K562 (cell line): ENCODE data around the gene DNAH10. TPM values are rescaled to one million over a fixed set of nuclear protein-coding genes. Genes with fewer than 3 reads are reported as not detected.
A peak's percentile ranks its signal among the peaks of the same experiment; 100 is the strongest.

Experiments
- MGA ChIP-seq: fragments of 450-650 bp; IDR thresholded peaks from 2 replicates; pipeline ENCODE4 v1.6.1; 2016; ENCODE audit warnings: mild to moderate bottlenecking, moderate library complexity
- PHF21A ChIP-seq: fragments of 450-650 bp; IDR thresholded peaks from 2 replicates; pipeline ENCODE4 v1.6.1; 2017; ENCODE audit warnings: low read depth, borderline replicate concordance
- RBM34 ChIP-seq: fragments of 200-400 bp; formaldehyde crosslinking; IDR thresholded peaks from 2 replicates; pipeline ENCODE4 v1.6.1; 2018; ENCODE audit warnings: low read length, borderline replicate concordance; ENCODE audit not compliant: insufficient read depth
- RCOR1 ChIP-seq, 2 experiments: IDR thresholded peaks; 2 replicates each; pipeline ENCODE4 v1.6.1; 2012; ENCODE audit warnings: low read depth in 2 of 2, low read length in 2 of 2, borderline replicate concordance in 1 of 2, improper control_type of control experiment in 1 of 2
- SAFB ChIP-seq: fragments of 200-400 bp; formaldehyde crosslinking; IDR thresholded peaks from 2 replicates; pipeline ENCODE4 v1.6.1; 2017; ENCODE audit warnings: low read depth, low read length, borderline replicate concordance
- SMC3 ChIP-seq: conservative IDR thresholded peaks from 2 replicates; pipeline ENCODE4 v1.6.1; 2011; ENCODE audit warnings: low read depth, low read length, improper control_type of control experiment; ENCODE audit not compliant: insufficient read depth
- STAG1 ChIP-seq: sonication (generic); formaldehyde crosslinking; IDR thresholded peaks from 2 replicates; pipeline ENCODE4 v1.5.0; 2020; ENCODE audit warnings: missing genetic modification reagents, borderline replicate concordance
- TCF15 ChIP-seq: fragments of 250-450 bp; sonication (Bioruptor Pico); IDR thresholded peaks from 2 replicates; pipeline ENCODE4 v1.8.0; 2022; ENCODE audit warnings: moderate library complexity, mild to moderate bottlenecking, inconsistent platforms
- ZHX1 ChIP-seq: fragments of 150-350 bp; conservative IDR thresholded peaks from 2 replicates; pipeline ENCODE4 v1.6.1; 2014; ENCODE audit warnings: low read length
- ZNF707 ChIP-seq: fragments of 250-450 bp; sonication (Bioruptor Pico); conservative IDR thresholded peaks from 2 replicates; pipeline ENCODE4 v1.8.0; 2022; ENCODE audit warnings: inconsistent platforms, mild to moderate bottlenecking, moderate library complexity
- polyA plus RNA-seq, 8 experiments: library from polyadenylated mRNA; depleted of rRNA in 4 of 8; stranded (reverse) in 5 of 8; unstranded in 3 of 8; fragments of >200 nt; fragmentation: Nextera tagmentation in 2 of 8; fragmentation: Illumina TruSeq in 1 of 8; extraction: Ambion mirVana in 2 of 8; extraction: Trizol in 1 of 8; gene quantifications; 2 replicates each; pipeline versions ENCODE4 v1.2.1 to v1.2.3, GENCODE V29; 2011 to 2014; ENCODE audit warnings: inconsistent platforms in 1 of 8, missing spikeins in 1 of 8
- total RNA-seq, 7 experiments: library from RNA; depleted of rRNA in 6 of 7; stranded (reverse); fragments of >200 nt in 6 of 7; fragmentation: Illumina TruSeq in 2 of 7; extraction: Trizol in 2 of 7; gene quantifications; 2 replicates each; pipeline versions ENCODE4 v1.2.1 to v1.2.3, GENCODE V29; 2011 to 2021; ENCODE audit warnings: low replicate concordance in 1 of 7
- TF ChIP-seq, protein P1 (sequence below), 3 experiments: IDR thresholded peaks in 2 of 3; conservative IDR thresholded peaks in 1 of 3; 2 replicates each; pipeline ENCODE4 v1.5.1; 2011 to 2012; ENCODE audit warnings: low read length in 3 of 3, mild to moderate bottlenecking in 3 of 3, control low read depth in 2 of 3, improper control_type of control experiment in 1 of 3, inconsistent platforms in 1 of 3, low read depth in 1 of 3, mixed read lengths in 1 of 3, moderate library complexity in 1 of 3; ENCODE audit not compliant: insufficient read depth in 2 of 3

The DNAH10 gene
- total and polyA plus RNA-seq, 9 of the 15 experiments (the other 6 are each of a cell fraction or from before 2014, with no cell fraction given): 0.01 to 0.06 (median 0.04) TPM; not detected in 1

GRCh38 chr12:123808167-123808566 is 46.1 kb downstream of the DNAH10 start (continued):
- no peak for TF ChIP-seq MGA
- TF ChIP-seq, protein P1, sequence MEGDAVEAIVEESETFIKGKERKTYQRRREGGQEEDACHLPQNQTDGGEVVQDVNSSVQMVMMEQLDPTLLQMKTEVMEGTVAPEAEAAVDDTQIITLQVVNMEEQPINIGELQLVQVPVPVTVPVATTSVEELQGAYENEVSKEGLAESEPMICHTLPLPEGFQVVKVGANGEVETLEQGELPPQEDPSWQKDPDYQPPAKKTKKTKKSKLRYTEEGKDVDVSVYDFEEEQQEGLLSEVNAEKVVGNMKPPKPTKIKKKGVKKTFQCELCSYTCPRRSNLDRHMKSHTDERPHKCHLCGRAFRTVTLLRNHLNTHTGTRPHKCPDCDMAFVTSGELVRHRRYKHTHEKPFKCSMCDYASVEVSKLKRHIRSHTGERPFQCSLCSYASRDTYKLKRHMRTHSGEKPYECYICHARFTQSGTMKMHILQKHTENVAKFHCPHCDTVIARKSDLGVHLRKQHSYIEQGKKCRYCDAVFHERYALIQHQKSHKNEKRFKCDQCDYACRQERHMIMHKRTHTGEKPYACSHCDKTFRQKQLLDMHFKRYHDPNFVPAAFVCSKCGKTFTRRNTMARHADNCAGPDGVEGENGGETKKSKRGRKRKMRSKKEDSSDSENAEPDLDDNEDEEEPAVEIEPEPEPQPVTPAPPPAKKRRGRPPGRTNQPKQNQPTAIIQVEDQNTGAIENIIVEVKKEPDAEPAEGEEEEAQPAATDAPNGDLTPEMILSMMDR (IDR thresholded peaks at IDR 0.05 in 2 of 3, conservative IDR thresholded peaks at IDR 0.05 in 1 of 3; ENCODE audit: insufficient read depth in 2 of 3, low read depth in 1 of 3, low read length in 3 of 3): peak; percentile 56 to 82 (median 67)
- TF ChIP-seq RBM34: no peak
- no peak for TF ChIP-seq ZHX1
- 0 out of 2 replicates have a peak, but pooled peaks have one; percentile 13 for TF ChIP-seq SMC3
- no peak for TF ChIP-seq PHF21A
- no peak for TF ChIP-seq TCF15 (CRISPR knock-in tag)
- peak in 1 of 2 experiments; percentile 82; a peak in 2 of 4 replicates for TF ChIP-seq RCOR1 (IDR thresholded peaks at IDR 0.05; ENCODE audit: borderline replicate concordance in 1 of 2, low read depth in 2 of 2, low read length in 2 of 2)
- TF ChIP-seq ZNF707 (CRISPR knock-in tag): no peak
- TF ChIP-seq STAG1 (CRISPR knock-in tag): 0 out of 2 replicates have a peak, but pooled peaks have one; percentile 18
- TF ChIP-seq SAFB: no peak
